Activated CD4-positive, alpha-beta T cell treated with anti-CD3 and anti-CD28 coated beads, Interleukin-2, amount 50 U/mL, for 16 hours (primary cell): ENCODE results near the gene CHAF1B.
A peak's percentile ranks its signal among the peaks of the same experiment; 100 is the strongest.

Experiments
- DNase-seq: peaks from one replicate; pipeline ENCODE4 v3.0.0-alpha.2; 2020

The CHAF1B gene

GRCh38 chr21:36429947-36430546 lies 44.9 kb downstream of the CHAF1B start:
- peak; percentile 89 for DNase-seq

- DNase-seq = no peak
These were observed 45.6 kb downstream of the CHAF1B start for GRCh38 chr21:36430841-36431240.

DNA sequence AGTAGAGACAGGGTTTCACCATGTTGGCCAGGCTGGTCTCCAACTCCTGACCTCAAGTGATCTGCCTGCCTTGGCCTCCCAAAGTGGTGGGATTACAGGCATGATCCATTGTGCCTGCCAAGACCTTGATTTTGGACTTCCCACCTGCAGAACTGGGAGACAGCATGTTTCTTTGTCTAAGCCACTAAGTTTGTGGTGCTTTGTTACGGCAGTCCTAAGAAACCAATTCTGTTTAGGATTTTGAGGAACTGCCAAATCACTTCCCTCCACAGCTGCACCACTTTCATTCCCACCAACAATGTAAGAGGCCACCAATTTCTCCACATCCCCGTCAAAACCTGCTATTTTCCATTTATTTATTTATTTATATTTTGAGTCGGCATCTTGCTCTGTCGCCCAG lies 46.1 kb downstream of the CHAF1B start:
- DNase-seq = no peak

GRCh38 chr21:36433059-36433709 lies 48.0 kb downstream of the CHAF1B start:
- no peak for DNase-seq

DNA sequence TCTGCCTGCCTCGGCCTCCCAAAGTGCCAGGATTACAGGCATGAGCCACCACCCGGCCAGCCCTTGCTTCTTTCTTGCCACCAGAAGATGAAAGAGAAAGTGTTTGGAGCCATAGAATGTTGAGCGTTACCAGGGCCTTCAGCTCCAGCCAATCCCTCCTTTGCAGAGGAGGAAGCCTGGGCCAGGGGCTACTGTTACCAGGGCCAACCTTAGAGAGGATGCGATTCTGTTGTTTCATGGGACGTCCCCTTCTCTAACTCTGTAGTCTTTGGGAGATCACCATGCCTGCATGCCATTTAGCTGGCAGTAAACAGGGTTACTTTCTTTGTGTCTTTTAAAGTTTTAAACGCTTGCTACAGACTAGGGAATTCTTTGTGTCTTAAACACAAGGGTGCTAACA lies 49.0 kb downstream of the CHAF1B start:
- DNase-seq = no peak

- DNase-seq = no peak
These were observed 51.9 kb downstream of the CHAF1B start for GRCh38 chr21:36436829-36437744.

DNA sequence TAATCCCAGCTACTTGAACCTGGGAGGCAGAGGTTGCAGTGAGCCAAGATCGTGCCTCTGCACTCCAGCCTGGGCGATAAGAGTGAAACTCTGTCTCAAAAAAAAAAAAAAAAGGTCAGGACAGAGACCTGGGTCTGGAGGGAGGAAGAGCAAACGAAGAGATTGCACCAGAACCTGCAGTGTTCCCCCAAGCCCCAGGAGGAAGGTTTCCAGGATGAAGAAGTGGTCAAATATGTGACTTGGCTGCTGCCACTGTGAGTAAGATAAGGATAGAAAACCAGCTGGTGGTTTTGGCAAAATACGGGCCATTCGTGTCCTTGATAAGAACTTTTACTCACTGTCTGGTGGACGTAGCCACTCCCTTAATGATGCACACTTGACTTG lies 52.5 kb downstream of the CHAF1B start:
- no peak for DNase-seq

DNA sequence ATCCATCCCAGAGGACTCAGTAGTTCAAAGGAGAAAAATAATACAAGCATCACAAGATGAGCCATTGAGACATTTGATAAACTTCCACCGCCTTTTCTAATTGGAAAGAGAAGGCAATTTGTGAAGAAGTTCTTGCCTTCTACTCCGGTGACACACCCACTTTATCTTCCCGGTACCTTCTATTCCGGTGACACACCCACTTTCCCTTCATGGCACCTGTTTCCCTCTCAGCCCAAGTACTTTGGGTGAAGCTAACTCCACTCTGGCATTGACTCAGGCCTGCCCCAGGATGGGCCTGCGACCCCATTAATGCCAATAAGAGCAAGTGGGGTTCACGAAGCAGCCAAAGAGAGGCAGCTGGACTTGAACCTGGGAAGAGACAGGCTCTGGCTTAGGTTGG lies 56.5 kb downstream of the CHAF1B start:
- no peak for DNase-seq

DNA sequence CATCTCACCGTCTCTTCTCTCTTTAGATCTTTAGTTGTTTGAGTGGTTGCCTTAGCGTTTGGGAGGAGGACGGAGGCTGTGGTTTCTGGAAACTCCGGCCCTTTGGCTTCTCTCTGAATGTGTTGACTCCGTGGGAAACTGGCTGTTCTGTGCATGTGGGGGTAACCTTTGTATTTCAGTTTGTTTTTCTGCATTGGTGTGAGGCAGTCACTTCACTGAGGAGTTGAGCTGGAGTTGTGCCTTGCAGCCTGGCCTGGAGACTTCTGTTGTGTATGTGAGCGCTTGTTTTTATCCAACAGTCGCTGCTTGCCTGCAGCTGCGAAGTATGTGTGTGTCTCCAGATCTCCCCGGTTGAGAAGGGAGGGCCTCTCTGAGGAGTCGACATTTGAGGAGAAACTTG lies 61.1 kb downstream of the CHAF1B start:
- DNase-seq = no peak

DNA sequence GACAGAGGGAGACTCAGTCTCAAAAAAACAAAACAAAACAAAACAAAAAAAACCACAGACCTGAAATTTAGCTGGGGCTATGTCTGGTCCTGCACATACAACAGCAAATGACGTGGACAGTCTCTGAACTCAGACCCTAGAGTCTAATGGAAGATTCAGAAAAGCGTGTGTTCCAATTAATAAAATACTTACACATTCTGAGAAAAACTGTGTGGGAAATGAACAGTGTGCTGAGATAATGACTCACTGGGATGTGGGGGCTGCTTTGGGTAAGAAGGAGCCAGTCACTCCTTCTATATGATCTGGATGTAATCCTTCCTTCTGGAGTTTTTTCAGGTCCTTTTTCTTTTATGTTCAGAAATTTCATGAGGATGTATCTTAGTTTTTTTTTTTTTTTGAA lies 65.3 kb downstream of the CHAF1B start:
- DNase-seq = no peak

DNA sequence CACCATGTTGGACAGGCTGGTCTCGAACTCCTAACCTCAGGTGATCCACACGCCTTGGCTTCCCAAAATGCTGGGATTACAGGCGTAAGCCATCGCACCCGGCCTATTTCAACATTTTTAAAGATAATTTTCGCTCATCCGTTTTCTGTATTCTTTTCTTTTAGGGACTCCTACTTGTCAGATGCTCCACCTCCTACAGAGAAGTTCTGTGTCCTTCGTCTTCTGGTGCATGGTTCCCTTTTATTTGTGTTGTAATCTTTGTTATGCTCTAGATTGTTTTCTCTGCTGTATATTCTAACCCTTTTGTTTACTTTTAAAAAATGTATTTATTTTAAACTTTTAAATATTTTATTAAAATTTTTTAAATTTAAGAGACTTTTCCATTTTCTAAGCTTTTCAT lies 66.3 kb downstream of the CHAF1B start:
- no peak for DNase-seq

- no peak for DNase-seq
These were observed 67.2 kb downstream of the CHAF1B start for GRCh38 chr21:36452281-36452825.

GRCh38 chr21:36454093-36454531 lies 68.9 kb downstream of the CHAF1B start:
- no peak for DNase-seq

GRCh38 chr21:36454706-36455105 lies 69.5 kb downstream of the CHAF1B start:
- no peak for DNase-seq

- no peak for DNase-seq
These were observed 71.7 kb downstream of the CHAF1B start for GRCh38 chr21:36456729-36457414.

DNA sequence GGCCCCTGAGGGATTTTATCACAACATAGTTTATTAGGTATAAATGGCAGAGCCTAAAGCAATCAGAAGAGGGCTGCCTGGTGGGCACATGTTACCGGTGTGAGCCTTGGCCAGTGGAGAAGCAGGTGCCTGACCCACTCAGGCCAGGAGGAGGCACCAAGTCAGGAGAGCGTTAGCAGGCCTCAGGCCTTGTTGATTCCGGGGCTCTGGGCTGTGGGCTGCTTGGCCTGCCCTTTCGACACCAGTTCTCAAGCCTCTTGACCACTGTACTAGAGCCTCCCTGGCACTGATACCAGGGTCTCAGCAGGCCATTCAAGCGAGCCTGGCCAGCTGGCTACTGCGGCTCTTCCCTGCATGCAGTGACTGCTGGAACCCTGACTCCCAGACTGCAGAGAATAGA lies 73.9 kb downstream of the CHAF1B start:
- no peak for DNase-seq

- DNase-seq = no peak
These were observed 75.7 kb downstream of the CHAF1B start for GRCh38 chr21:36460866-36461265.

DNA sequence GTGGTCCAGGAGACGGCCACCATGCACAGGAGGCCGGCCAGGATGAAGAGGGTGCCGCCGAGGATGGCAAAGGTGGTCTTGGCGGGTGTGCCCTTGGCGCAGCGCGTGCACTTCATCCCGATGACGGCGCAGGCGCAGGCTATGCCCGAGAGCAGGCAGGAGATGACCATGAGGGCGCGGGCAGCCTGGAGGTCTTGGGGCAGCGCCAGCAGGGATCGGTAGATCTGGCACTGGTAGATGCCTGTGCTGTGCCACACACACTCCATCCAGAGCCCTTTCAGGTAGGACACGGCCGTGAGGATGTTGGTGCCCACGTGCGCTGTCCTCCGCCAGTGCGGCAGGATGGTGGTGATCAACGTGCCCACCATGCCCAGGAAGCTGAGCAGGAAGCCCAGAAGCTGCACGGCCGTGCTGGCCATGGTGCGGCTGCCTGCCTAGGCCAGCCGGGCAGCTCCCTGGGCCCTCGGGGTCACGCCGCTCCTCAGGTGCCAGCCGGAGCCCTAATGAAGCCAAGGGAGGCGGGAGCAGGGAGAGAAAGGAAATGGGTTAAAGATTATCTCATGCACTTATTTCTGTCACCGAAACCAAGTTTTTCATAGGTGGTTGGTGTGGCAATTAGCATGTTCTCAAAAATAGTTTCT lies 76.2 kb downstream of the CHAF1B start:
- no peak for DNase-seq

GRCh38 chr21:36461918-36462486 lies 76.8 kb downstream of the CHAF1B start:
- DNase-seq = no peak

DNA sequence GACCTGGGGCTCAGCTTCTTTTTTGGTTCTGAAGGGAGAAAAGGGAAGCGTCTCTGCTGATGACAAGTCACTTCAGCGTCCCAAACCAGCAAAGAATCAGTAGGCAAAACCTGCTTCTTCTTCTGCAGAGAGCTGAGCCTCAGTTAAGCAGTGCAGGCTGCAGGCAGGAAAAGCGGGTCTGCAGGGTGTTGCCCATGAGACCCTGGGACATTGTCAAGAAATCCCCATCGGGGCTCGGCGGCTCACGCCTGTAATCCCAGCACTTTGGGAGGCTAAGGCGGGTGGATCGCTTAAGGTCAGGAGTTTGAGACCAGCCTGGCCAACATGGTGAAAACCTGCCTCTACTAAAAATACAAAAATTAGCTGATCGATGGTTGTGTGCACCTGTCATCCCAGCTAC lies 78.0 kb downstream of the CHAF1B start:
- no peak for DNase-seq

GRCh38 chr21:36463991-36464390 lies 78.8 kb downstream of the CHAF1B start:
- DNase-seq = no peak

DNA sequence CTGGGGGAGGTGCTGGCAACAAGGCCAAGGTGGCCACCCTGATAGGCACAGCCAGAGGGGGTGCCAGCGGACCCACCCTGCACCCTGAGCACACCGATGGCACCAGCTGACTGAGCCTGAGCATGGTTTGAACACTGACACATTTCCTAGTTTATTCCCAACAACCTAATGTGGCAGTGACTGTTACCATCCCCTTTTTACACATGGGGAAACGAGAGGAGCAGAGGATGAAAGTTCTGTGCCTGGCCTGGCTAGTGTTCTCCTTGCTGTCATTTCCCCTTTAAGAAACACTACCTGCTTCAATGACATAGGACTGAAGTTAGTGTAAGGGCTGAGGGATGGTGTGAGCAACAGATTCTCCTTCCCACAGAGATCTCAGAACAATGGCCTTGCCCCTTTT lies 79.4 kb downstream of the CHAF1B start:
- no peak for DNase-seq
